Mucosa of rectum (tissue), 2 donors: ENCODE results near the gene ASIC2.

Experiments
- H3K27ac ChIP-seq, 2 donors: one replicate each; pipeline ENCODE4 v1.7.0; 2013; ENCODE audit warnings: inconsistent platforms in 2 of 2, low read depth in 2 of 2, low read length in 2 of 2
- H3K27me3 ChIP-seq, 2 donors: one replicate each; pipeline ENCODE4 v1.7.0; 2013; ENCODE audit warnings: low read length in 2 of 2; ENCODE audit not compliant: control insufficient read depth in 2 of 2, insufficient read depth in 2 of 2
- H3K36me3 ChIP-seq, 2 donors: one replicate each; pipeline ENCODE4 v1.7.0; 2013; ENCODE audit warnings: low read length in 2 of 2; ENCODE audit not compliant: control insufficient read depth in 2 of 2, insufficient read depth in 2 of 2
- H3K4me1 ChIP-seq, 2 donors: one replicate each; pipeline ENCODE4 v1.7.0; 2013; ENCODE audit warnings: low read length in 2 of 2, mild to moderate bottlenecking in 1 of 2; ENCODE audit not compliant: control insufficient read depth in 2 of 2, insufficient read depth in 2 of 2
- H3K4me3 ChIP-seq, 2 donors: one replicate each; pipeline ENCODE4 v1.7.0; 2013; ENCODE audit warnings: low read length in 2 of 2
- H3K9ac ChIP-seq, 2 donors: one replicate each; pipeline ENCODE4 v1.7.0; 2013; ENCODE audit warnings: low read length in 2 of 2, low read depth in 1 of 2, mild to moderate bottlenecking in 1 of 2
- H3K9me3 ChIP-seq, 2 donors: one replicate each; pipeline ENCODE4 v1.7.0; 2013; ENCODE audit warnings: low read length in 2 of 2; ENCODE audit not compliant: control insufficient read depth in 2 of 2
- donor health status: healthy.
- donor health status: Normal muscosa, but diverticular disease.

The ASIC2 gene

DNA sequence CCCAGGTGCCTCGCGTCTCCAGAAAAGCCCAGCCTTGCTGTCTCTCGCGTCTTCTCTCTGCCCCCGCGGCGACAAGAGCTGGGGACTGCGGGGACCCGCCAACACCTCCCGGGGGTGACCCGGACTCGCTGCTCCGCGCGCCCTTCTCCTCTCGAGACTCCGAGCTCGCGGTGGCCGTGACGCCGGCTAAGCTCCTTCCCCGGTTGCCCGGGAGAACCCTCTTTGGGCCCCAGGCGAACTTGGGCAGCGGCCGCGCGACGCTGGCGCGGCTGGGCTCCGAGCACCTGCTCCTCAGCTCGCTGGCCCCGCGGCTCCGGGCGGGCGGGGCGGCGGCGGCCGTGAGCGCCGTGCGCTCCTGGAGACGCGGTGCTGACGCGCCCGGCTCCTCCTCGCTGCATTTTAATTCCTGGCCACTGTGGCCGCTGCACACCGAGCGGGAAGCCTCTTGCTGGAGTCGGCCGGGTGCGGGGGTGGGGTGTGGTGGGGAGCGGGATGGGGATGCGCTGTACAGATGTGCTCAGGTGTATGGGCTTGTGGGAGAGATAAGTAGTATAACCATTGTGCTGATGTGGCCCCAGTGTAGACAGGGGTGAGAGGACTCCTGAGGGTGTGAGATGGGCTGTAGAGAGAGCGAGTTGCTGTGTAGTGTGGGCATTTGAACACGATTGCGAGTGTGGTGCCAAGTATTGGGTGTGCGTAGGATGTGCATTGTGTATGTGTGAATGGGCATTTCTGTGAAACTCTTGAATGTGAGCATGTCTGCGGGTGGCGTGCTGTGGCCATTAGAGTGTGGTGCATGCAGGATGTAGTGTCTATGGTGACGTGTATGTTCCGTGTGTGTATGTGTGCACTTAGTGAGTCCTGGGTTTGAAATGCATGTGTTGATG, at the start of gene ASIC2:
TSS of gene ASIC2 (minus strand) at position 315 of the 887 bp plus-strand sequence.
- Histone ChIP-seq H3K36me3 (no peaks in the 10 kb centered on the region), H3K9me3 (no peaks in the 10 kb centered on the region), H3K4me1 (peaks cover 3 to 7% of the 10 kb centered on the region in 2 donors), H3K27me3 (peaks cover 16 to 21% of the 10 kb centered on the region in 2 donors), H3K4me3 (peak within 1 kb of the TSS; percentile 15 to 62), H3K9ac (peak within 1 kb of the TSS in 1 of 2 donors; percentile 46), H3K27ac (no peak within 1 kb of the TSS)

DNA sequence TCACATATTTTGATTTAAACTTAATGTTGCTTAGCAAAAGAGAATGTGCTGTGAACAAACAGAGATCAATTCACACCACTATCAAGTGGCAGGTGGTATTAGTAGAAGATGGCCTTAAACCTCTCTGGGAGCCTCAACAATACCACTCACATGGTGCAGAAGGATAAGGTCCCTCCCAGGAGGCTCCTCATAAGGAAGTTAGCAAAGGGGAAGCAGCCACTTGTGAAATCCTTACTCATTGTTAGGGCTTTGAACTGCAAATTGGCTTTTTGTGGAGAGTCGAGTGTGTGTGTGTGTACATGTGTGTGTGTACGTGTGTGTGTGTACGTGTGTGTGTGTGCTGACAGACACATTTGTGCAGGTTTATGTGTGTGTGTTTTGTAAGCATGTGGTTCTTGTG, 48.9 kb upstream of the ASIC2 start:
- Histone ChIP-seq H3K9me3 (no peaks in the 10 kb centered on the region), H3K4me3 (no peak overlapping the region), H3K27me3 (peaks cover 5 to 10% of the 10 kb centered on the region in 2 donors), H3K36me3 (no peaks in the 10 kb centered on the region), H3K9ac (no peak overlapping the region), H3K27ac (no peak overlapping the region), H3K4me1 (no peaks in the 10 kb centered on the region)

DNA sequence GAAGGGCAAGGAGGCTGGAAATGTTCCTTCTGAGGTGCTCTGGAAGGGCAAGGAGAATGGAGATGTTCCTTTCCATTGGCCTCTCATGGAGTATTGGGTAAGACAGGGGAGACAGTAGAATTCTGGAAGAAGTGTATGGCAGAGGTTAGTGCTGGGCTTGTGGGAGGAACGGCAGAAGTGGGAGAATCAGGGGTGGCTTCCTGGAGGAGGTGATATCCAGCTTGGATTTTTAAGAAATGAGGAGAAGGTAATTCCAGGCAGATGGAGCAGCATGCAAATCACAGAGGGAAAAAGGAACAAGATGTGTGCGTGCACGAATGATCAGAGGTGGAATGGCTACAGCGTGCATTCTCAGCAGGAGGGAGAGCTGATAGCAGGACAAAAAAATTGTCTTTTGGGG, 45.1 kb upstream of the ASIC2 start:
- Histone ChIP-seq H3K4me1 (no peaks in the 10 kb centered on the region), H3K9ac (no peak overlapping the region), H3K27me3 (peaks cover 10 to 19% of the 10 kb centered on the region in 2 donors), H3K4me3 (no peak overlapping the region), H3K9me3 (no peaks in the 10 kb centered on the region), H3K36me3 (no peaks in the 10 kb centered on the region), H3K27ac (no peak overlapping the region)

DNA sequence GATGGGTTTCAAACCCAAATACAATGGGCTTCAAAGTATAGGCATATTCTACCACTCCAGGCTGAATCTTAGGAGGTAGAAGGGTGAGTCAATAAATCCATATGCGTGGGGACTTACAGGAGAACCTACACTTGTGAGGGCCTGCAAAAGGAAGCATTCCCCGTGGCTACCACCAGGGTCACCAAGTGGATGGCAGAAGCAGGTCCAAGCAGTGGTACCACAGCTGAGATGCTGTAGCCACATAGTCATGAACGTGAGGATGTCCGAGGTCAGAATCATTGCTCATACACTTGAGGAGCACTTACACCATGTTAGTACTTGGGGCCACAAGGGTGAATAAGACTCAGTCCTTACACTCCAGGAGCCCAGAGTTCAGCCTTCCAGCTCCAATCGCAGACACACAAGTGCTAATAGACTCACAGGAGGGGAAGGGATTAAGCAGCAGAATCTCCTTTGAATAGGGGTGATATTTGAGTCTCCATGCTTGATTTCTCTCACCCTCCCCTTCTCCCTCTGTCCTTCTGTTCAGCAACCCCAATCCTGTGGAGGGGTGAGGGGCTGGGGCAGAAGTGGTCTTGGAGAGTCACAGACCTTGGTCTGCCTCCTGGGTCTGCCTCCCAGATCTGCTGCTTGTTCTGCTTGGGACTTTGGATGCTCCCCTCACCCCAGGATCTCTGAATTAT, 42.5 kb upstream of the ASIC2 start:
- Histone ChIP-seq H3K27me3 (peaks cover 5 to 12% of the 10 kb centered on the region in 2 donors), H3K9ac (no peak overlapping the region), H3K36me3 (no peaks in the 10 kb centered on the region), H3K9me3 (no peaks in the 10 kb centered on the region), H3K27ac (no peak overlapping the region), H3K4me3 (no peak overlapping the region), H3K4me1 (no peaks in the 10 kb centered on the region)

DNA sequence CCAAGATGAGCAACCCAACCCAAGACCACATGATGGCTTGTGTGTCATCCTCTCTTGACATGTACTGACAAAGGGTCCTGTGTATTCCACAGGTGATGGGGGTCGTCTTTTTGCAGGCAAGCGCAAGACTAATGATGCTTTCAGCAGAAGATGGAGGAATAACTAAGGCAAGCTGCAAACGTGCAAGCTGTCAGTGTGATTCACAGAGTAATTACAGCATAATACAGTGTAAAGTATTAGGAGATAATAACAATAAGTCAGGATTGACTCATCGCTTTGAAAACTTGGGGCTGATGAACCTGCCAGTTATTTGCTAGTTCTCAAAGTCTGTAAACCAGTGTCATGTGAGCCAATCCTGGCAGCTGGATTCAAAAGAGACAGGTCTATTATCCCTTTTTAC, 41.6 kb upstream of the ASIC2 start:
- H3K4me3 ChIP-seq = no peak overlapping the region
- no peaks in the 10 kb centered on the region for H3K36me3 ChIP-seq
- H3K27ac ChIP-seq = no peak overlapping the region
- H3K9me3 ChIP-seq = no peaks in the 10 kb centered on the region
- H3K4me1 ChIP-seq = no peaks in the 10 kb centered on the region
- H3K27me3 ChIP-seq = peaks cover 5 to 12% of the 10 kb centered on the region in 2 donors
- H3K9ac ChIP-seq = no peak overlapping the region

DNA sequence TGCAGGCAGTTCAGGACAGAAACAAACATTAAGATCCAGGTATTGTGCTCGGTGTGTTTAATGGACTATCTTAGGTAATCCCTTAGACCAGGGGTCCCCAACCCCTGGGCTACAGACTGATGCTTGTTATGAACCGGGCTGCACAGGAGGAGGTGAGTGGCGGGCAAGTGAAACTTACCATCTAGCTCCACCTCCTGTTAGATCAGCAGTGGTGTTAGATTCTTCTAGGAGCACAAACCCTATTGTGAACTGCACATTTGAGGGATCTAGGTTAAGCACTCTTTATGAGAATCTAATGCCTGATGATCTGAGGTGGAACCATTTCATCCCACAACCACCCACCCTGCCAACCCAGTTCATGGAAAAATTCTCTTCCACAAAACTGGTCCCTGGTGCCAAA, 37.8 kb upstream of the ASIC2 start:
- Histone ChIP-seq H3K4me3 (no peak overlapping the region), H3K27ac (no peak overlapping the region), H3K9ac (no peak overlapping the region), H3K4me1 (no peaks in the 10 kb centered on the region), H3K9me3 (no peaks in the 10 kb centered on the region), H3K36me3 (no peaks in the 10 kb centered on the region), H3K27me3 (peaks cover 5 to 6% of the 10 kb centered on the region in 2 donors)

DNA sequence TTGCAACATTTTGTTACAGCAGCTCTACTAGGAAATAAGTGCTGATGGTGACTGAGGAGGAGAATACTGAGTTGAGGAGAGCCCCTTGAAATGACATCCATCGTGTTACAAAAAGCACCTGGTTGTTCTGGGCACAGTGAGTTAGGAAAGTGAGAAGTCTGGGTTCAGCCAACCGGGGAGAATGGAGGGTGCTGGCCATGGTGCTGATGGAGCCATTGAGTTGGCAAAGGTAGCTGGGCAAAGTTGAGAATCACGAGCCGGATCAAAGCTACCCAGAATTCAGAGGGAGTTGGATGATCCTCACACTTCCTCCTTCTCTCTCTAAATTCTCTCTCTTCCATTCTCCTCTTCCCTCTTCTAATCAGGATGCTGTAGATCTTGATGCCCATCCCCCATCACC, 35.0 kb upstream of the ASIC2 start:
- Histone ChIP-seq H3K9ac (no peak overlapping the region), H3K9me3 (no peaks in the 10 kb centered on the region), H3K36me3 (no peaks in the 10 kb centered on the region), H3K27me3 (no peaks in the 10 kb centered on the region), H3K4me1 (no peaks in the 10 kb centered on the region), H3K4me3 (no peak overlapping the region), H3K27ac (no peak overlapping the region)

DNA sequence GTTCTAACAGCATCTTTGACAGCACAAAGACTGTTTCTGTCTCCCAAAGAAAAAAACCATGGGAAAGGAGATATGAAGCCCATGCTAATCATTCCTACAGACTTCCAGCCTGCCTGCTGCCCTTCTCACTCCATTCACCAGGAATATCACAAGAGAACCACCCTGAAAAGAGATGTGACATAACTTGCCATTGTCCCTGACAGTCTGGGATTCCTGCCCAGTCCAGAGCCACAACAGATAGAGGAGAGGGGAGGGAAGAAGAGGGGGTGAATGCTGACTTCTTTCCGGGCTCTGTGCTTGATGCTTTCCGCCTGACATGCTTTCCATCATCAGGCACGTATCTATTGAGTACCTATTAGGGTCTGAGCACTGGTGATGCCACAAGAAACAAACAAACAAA, 31.6 kb upstream of the ASIC2 start:
- no peak overlapping the region for H3K27ac ChIP-seq
- H3K9me3 ChIP-seq = no peaks in the 10 kb centered on the region
- H3K4me1 ChIP-seq = no peaks in the 10 kb centered on the region
- H3K27me3 ChIP-seq = no peaks in the 10 kb centered on the region
- H3K9ac ChIP-seq = no peak overlapping the region
- H3K36me3 ChIP-seq = no peaks in the 10 kb centered on the region
- H3K4me3 ChIP-seq = no peak overlapping the region

DNA sequence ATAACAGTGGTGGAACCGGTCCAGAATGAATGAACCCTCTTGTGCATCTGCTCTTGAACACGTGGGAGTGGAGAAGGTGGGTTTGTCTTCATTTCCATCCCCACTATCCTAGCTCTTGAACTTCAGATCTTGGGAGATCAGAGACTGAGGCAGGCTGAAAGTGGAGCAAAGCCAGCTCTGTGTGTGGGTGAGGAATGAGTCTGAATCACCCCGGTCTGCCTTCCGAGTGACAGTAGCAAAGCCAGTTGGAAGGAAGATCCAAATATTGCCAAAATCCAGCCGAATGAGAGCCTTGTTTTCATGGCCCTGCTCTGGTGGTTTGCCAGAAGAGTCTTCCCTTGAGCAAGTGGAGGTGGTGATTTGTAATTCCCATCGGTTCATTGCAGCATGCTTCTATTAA, 29.0 kb upstream of the ASIC2 start:
- no peak overlapping the region for H3K9ac ChIP-seq
- no peaks in the 10 kb centered on the region for H3K27me3 ChIP-seq
- H3K27ac ChIP-seq = no peak overlapping the region
- no peaks in the 10 kb centered on the region for H3K9me3 ChIP-seq
- no peaks in the 10 kb centered on the region for H3K36me3 ChIP-seq
- no peaks in the 10 kb centered on the region for H3K4me1 ChIP-seq
- H3K4me3 ChIP-seq = no peak overlapping the region

DNA sequence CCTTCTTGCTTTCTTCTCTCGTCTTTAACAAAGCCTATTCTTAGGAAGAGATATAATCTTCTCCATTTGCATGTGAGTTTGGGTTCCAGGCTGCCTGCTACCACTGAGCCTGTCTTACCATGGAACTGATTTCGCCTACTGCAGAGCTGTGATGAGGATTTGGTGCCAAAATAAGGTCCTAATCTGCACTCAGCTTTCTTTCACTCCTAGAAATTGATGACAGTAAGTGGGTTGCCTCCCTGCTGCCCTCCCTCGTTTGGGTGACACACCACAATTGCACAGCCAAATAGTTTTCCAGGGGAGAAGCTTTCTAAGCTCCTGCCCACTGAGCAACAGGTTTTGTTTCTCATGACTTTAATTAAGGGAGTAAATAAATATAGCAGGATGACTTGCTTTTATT, 25.1 kb upstream of the ASIC2 start:
- H3K4me3 ChIP-seq = no peak overlapping the region
- H3K27ac ChIP-seq = no peak overlapping the region
- H3K27me3 ChIP-seq = no peaks in the 10 kb centered on the region

More for the DNA sequence above, 25.1 kb upstream of the ASIC2 start:
- Histone ChIP-seq H3K4me1 (no peaks in the 10 kb centered on the region), H3K9me3 (no peaks in the 10 kb centered on the region), H3K36me3 (no peaks in the 10 kb centered on the region), H3K9ac (no peak overlapping the region)
